ENCODE results near the gene CORO6.

CORO6 gene

DNA sequence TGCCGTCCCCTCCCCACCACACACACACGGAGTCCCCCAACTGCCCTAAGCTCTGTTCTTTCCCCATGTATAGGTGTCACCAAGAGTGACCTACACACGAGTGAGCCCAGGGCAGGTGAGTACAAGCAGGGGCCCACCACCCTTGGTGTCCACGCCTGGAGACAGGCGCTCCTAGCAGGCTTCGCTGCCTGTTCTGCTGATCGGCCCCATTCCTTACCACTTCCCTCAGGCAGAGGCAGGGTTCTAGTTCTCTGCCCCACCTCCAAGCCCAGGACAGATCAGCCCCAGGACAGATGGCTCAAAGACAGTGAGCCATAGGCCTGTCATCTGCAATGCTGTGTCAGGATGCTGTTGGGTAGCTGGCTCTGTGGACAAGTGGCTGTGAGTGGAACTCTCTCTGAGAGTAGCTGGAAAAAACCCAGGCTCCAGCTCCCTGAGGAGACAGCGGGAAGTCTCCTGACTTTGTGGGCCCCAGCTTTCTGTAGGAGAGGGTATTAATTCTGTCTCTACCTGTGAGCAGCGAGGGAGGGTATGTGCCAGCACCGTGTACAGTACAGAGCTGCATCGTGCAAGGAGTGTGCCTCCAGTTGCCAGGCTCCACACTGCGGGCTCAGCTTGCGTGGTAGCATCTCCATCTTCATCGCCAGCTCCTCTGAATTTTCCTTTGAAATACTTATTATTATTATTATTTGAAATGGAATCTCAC is 53.3 kb downstream of the CORO6 start:
- in situ Hi-C loops (cut with HindIII; ENCODE audit: low pct_ligation_motif_present, low sequenced_read_pairs): no loop called here
- Histone ChIP-seq H3K27ac (no peak overlapping the region), H3K36me3 (replicated peaks) (peaks cover 9% of the 10 kb centered on the region), H3K4me3 (ENCODE audit: low read depth, low read length) (peak overlapping the region; percentile 69), H3K27me3 (replicated peaks) (no peaks in the 10 kb centered on the region)
- TF ChIP-seq, protein P1, sequence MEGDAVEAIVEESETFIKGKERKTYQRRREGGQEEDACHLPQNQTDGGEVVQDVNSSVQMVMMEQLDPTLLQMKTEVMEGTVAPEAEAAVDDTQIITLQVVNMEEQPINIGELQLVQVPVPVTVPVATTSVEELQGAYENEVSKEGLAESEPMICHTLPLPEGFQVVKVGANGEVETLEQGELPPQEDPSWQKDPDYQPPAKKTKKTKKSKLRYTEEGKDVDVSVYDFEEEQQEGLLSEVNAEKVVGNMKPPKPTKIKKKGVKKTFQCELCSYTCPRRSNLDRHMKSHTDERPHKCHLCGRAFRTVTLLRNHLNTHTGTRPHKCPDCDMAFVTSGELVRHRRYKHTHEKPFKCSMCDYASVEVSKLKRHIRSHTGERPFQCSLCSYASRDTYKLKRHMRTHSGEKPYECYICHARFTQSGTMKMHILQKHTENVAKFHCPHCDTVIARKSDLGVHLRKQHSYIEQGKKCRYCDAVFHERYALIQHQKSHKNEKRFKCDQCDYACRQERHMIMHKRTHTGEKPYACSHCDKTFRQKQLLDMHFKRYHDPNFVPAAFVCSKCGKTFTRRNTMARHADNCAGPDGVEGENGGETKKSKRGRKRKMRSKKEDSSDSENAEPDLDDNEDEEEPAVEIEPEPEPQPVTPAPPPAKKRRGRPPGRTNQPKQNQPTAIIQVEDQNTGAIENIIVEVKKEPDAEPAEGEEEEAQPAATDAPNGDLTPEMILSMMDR (IDR thresholded peaks at IDR 0.05; ENCODE audit: low read depth, low read length, missing control alignments): no peak
- DNase-seq: no peak

GRCh38 chr17:29568331-29569244 is 54.1 kb downstream of the CORO6 start, which contains the start of gene TP53I13:
TP53I13 (plus strand) TSS chr17:29568701; CDS start chr17:29568759, 58 bp downstream.
- Histone ChIP-seq H3K27me3 (replicated peaks) (no peaks in the 10 kb centered on the region), H3K27ac (no peak within 1 kb of the TSS)
- in situ Hi-C loops (cut with HindIII; ENCODE audit: low pct_ligation_motif_present, low sequenced_read_pairs): no loop called here

GRCh38 chr17:29567554-29568330 is 55.0 kb downstream of the CORO6 start:
- TF ChIP-seq, protein P1 (IDR thresholded peaks at IDR 0.05; ENCODE audit: low read depth, low read length, missing control alignments): peak; percentile 39
- H3K4me3 ChIP-seq (ENCODE audit: low read depth, low read length): peak overlapping the region; percentile 69
- H3K27me3 ChIP-seq (replicated peaks): no peaks in the 10 kb centered on the region
- DNase-seq: peak; percentile 29
- no peak overlapping the region for H3K27ac ChIP-seq
- in situ Hi-C loops (cut with HindIII; ENCODE audit: low pct_ligation_motif_present, low sequenced_read_pairs): no loop called here
- H3K36me3 ChIP-seq (replicated peaks): peaks cover 2% of the 10 kb centered on the region

More at GRCh38 chr17:29568331-29569244, 54.1 kb downstream of the CORO6 start, which contains the start of gene TP53I13:
- peak within 1 kb of the TSS; percentile 69 for H3K4me3 ChIP-seq (ENCODE audit: low read depth, low read length)
- peak; percentile 59 for DNase-seq
- TF ChIP-seq, protein P1 (IDR thresholded peaks at IDR 0.05; ENCODE audit: low read depth, low read length, missing control alignments): no peak
- H3K36me3 ChIP-seq (replicated peaks): peaks cover 6% of the 10 kb centered on the region

DNA sequence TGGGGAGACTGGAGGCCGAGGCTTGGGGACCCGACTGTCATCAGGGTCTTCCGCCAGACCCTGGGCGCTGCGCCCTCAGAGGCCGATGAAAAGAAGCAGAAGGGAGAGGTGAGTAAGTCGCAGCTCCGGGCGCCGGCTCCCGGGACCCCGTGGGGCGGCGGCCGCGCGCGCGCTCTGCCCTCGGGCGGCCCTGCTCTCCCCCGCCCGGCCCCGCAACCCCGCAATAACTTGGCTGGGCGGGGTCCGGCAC is 55.5 kb downstream of the CORO6 start:
- H3K36me3 ChIP-seq (replicated peaks): peaks cover 2% of the 10 kb centered on the region
- H3K4me3 ChIP-seq (ENCODE audit: low read depth, low read length): peak overlapping the region; percentile 69
- no peak overlapping the region for H3K27ac ChIP-seq
- DNase-seq: no peak
- H3K27me3 ChIP-seq (replicated peaks): no peaks in the 10 kb centered on the region
- TF ChIP-seq, protein P1 (IDR thresholded peaks at IDR 0.05; ENCODE audit: low read depth, low read length, missing control alignments): no peak
- in situ Hi-C loops (cut with HindIII; ENCODE audit: low pct_ligation_motif_present, low sequenced_read_pairs): no loop called here

DNA sequence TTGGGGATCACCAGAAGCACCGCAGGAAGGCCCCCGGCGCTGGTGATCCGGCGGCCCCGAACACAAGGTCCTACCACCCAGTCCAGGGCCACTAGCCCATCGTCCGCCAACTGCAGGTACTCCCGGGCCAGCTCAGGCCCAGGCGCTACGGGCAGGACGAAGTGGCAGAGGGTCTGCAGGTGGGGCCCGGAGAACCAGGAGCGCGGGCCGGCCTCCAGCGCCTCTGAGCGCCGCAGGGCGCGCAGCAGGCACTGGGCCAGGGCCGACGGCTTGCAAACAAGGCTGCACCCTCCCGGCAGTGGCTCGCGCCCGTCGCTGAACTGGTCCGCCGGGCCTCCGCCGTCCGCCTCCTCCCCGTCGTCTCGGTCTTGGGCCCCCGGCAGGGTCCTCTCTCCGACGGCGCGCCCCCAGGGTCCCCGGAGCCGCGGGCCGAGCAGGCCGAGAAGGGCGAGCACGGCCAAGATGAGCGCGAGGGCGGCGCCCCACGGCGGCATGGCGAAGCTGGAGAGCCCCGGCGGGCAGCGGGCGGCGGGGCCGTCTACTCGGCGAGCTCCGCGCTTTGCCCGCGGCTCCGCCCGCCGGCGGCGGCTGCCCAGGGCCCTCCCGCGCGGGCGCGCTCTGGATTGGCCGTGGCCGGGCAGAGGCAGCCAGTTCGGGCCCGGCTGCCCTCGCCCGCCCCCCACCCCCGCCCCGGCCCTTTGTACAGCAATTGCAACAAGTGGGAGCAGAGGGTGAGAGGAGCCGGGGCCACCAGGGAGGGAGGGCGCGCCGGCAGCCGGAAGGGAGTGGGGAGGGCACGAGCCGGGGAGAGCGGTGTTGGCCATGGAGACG is 56.0 kb downstream of the CORO6 start, which contains the start of gene ABHD15:
Gene ABHD15 (minus strand): TSS at position 565 of the 831 bp plus-strand sequence. CDS start 71 bp downstream, at position 494.
- in situ Hi-C loops (cut with HindIII; ENCODE audit: low pct_ligation_motif_present, low sequenced_read_pairs): no loop called here

More for the DNA sequence above, 56.0 kb downstream of the CORO6 start, which contains the start of gene ABHD15:
- Histone ChIP-seq H3K4me3 (ENCODE audit: low read depth, low read length) (peak within 1 kb of the TSS; percentile 69), H3K36me3 (replicated peaks) (peaks cover under 1% of the 10 kb centered on the region), H3K27ac (no peak within 1 kb of the TSS), H3K27me3 (replicated peaks) (no peaks in the 10 kb centered on the region)
- no peak for DNase-seq
- TF ChIP-seq, protein P1 (IDR thresholded peaks at IDR 0.05; ENCODE audit: low read depth, low read length, missing control alignments): no peak
